Measurements from ENCODE around the gene TCERG1L.

The TCERG1L gene

GRCh38 chr10:131071721-131072120 is 239.8 kb downstream of the TCERG1L start:
- DNase-seq (ENCODE audit: low read depth in 2 of 2): no peak

DNA sequence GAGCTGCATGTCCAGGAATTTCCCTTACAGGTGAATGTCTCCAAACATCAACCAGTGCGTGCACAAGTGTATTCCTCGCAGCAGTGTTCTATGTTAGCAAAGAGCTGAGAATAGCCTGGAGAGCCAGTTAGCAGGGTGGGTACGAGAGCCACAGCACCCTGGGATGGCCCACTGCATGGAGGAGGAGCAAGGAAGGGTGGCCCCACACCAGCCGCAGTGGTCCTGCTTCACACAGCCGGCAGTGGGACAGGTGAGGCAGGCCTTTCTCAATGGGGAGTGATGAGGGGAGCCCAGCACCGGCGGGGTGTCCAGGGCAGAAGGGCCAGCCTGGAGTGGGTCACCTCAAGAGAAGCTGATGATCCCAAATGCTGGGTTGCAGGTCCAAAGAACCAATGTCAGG is 240.7 kb downstream of the TCERG1L start:
- DNase-seq (ENCODE audit: low read depth in 2 of 2): no peak

- DNase-seq (ENCODE audit: low read depth in 2 of 2): no peak
These were observed 242.8 kb downstream of the TCERG1L start for GRCh38 chr10:131068760-131069159.

DNA sequence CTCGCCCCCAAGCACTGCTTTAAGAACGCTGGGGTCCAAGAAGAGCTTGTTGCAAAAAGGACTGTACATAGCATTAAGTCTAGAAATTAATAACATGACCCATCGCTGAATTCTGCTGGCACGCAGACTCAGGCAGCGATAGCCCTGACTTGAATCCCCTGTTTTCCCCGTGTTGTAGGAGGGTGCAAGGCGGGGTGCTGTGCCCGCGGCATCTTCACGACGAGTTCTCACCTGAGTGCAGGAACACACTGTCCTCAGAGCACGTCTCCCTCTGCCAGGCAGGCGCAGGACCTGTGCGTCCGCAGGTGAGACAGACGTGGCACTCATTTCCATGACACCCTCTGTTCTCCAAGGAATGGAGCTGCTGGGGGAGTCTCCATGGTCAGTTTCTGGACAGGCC is 243.2 kb downstream of the TCERG1L start:
- DNase-seq (ENCODE audit: low read depth in 2 of 2): no peak

GRCh38 chr10:131067690-131068089 is 243.8 kb downstream of the TCERG1L start:
- DNase-seq (ENCODE audit: low read depth in 2 of 2): no peak

DNA sequence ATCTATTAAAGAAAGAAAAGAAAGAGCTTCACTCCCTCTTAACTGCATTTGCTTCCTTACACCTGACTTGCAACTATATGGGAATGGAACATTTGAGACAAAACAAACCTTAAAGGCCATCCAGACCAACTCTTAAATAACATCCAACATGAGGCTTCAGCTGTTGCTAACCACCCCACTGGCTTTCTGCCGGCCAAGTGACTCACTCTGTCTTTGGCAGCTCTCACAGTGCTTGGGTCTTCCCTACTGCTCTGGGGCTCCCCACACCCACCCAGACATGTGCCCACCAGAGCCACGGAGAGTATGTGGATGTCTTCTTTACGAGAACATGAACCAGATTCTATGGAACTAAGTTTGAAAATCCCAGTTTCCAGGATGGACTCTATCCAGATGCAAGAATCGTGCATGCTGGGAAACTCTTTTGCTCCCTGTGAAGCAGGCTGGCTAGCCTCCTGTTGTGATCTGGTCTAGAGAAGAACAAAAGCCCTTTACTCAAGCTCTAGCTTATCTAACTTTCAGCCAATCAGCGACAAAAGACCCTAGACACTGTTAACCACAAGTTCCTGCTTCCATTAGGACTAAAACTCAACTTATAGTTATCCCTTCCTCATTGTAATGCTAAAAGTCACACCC is 245.7 kb downstream of the TCERG1L start:
- no peak for DNase-seq (ENCODE audit: low read depth in 2 of 2)

DNA sequence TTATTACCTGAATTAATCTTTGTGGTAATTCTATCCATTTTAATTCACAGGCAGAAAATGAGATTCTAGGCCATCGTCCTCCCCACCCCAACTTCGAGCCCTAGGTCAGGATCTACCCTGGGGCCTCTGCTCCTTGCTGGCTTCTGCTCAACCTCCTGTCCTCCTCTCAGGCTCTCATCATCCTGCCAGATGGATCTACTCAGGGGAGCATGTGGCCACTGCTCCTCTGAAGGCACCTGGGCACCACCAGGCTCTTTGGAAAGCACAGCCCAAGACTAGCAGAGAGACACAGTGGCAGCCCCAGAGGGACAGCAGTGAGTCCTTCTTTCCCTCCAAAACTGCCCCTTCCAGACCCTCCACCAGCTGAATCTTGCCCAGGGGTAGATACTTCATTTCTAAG is 248.2 kb downstream of the TCERG1L start:
- DNase-seq (ENCODE audit: low read depth in 2 of 2): no peak

DNA sequence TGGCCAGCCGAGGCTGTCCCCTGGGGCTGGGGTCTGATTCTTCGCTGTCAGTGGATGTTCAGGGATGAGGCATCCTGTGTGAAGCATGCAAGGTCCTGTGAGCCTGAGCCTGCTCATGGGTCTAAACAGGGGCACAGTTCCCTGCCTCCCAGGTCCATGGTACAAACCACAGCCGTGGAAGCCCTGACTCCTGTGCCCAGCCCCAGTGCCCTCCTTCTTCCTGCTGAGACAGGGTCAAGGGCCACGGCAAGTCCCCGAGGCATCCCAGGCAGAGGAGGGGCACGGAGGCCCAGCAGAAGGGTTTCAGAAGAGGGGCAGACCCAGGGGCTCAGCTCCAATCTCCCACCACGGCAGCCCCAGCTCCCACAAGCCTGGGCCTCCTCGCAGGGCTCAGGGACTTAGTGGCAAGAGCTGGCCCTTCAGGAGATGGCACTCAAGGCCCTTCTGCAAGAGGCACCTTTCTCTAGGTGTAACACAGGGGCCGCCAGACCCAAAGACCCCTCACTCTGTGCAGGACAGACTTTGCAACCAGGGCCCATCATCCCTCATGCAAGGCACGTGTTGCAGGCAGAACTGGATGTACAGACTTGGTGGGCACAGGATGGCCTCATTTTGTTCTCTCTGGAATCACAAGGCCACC is 248.8 kb downstream of the TCERG1L start:
- DNase-seq (ENCODE audit: low read depth in 2 of 2): no peak

GRCh38 chr10:131061216-131061615 is 250.3 kb downstream of the TCERG1L start:
- no peak for DNase-seq (ENCODE audit: low read depth in 2 of 2)

DNA sequence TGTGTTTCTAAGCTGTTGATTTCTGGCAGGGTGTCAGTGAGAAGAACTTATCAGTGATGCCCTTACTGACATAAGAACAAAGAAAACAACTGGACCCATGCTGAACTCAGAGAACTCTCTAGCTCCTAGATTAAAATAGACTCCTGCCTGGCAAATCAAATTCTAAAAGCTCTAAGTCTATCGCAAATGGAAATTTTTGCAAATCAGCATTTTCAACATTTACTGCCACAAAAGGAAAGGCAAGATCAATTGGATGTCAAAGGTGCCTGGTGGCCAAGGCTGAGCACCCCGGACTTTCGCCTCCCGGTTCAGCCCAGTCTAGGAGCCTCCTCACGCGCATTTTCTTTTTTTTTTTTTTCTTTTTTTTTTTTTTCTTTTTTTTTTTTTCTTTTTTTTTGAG is 251.6 kb downstream of the TCERG1L start:
- no peak for DNase-seq (ENCODE audit: low read depth in 2 of 2)

GRCh38 chr10:131058799-131059198 is 252.7 kb downstream of the TCERG1L start:
- no peak for DNase-seq (ENCODE audit: low read depth in 2 of 2)

- no peak for DNase-seq (ENCODE audit: low read depth in 2 of 2)
These were observed 254.7 kb downstream of the TCERG1L start for GRCh38 chr10:131056781-131057180.

GRCh38 chr10:131056091-131056579 is 255.4 kb downstream of the TCERG1L start:
- no peak for DNase-seq (ENCODE audit: low read depth in 2 of 2)

DNA sequence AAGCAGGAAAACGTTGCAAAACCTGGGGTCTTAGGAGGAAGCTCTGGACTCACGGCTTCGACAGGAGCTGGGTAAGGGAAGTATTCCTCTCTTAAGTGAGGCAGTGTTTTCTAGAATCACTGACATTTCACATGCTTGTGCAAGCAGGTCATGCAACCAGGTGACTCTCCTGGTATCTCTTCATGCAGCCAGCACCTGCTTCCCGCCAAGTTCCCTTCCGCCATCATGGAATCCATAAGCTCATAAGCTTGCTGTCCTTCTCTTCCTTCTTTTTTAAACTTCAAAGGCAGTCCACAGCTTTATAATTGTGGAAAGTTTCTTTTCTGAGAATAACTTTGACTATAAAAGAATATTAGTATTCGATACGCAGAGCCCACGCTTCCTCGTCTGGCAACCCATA is 256.1 kb downstream of the TCERG1L start:
- DNase-seq (ENCODE audit: low read depth in 2 of 2): no peak

GRCh38 chr10:131053192-131053591 is 258.3 kb downstream of the TCERG1L start:
- no peak for DNase-seq (ENCODE audit: low read depth in 2 of 2)

GRCh38 chr10:131050162-131050766 is 261.3 kb downstream of the TCERG1L start:
- no peak for DNase-seq (ENCODE audit: low read depth in 2 of 2)

DNA sequence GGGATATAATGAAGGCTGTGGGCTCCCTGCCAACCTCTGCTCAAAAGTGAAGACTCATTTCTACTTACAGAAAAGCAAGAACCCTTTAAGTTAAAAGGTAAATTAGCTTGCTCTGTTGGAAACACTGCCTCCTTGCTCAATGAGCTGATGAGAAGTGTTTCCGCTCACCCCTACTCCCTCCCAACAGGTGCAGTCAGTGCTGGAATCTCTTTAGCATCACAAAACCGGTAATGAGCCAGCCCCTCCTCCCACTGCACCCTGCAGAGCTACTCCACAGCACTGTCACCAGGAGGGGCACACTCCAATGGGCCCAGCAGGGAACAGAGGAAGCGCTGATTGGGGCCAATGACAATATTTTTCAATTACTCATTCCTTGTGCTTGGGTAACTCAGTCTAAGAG is 262.5 kb downstream of the TCERG1L start:
- DNase-seq (ENCODE audit: low read depth in 2 of 2): no peak

- DNase-seq (ENCODE audit: low read depth in 2 of 2): no peak
These were observed 262.9 kb downstream of the TCERG1L start for GRCh38 chr10:131048606-131049005.

DNA sequence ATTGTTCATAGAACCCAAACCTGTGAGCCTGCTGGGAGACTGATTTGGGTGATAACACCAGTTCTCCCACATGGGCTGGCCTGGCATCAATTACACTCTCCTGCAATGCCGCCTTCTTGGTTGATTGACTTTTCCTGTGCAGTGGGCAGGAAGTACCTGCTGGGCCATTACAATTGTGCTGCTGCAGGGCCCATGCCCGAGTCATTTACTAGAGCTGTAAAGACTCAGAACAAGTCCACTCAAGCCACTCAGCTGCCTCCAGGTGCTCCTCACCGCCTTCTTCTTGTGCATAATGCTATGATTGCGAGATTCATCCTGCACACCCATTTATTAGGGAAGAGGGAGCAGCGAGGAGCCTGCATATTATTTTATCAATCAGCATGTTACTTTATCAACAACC is 264.0 kb downstream of the TCERG1L start:
- DNase-seq (ENCODE audit: low read depth in 2 of 2): no peak

DNA sequence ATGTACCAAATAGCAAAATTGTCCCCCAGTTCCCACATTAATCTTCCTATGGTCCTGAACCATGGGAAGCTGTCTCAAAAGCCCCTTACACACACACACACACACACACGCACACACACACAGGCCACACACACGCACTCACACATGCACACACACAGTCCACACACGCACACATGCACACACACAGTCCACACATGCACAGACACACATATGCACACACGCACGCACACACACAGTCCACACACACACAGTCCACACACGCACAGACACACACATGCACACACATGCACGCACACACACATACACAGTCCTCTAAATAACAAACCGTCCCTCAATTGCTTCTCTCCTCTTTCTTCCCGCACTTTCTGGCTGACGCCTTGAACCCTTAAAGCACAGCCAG is 265.3 kb downstream of the TCERG1L start:
- DNase-seq (ENCODE audit: low read depth in 2 of 2): no peak

- no peak for DNase-seq (ENCODE audit: low read depth in 2 of 2)
These were observed 267.0 kb downstream of the TCERG1L start for GRCh38 chr10:131044379-131045111.

- no peak for DNase-seq (ENCODE audit: low read depth in 2 of 2)
These were observed 268.4 kb downstream of the TCERG1L start for GRCh38 chr10:131043039-131043691.
